Suprapubic skin (tissue), 3 donors: ENCODE measurements around the gene FLRT2.

Experiments used
- POLR2A ChIP-seq, 2 donors: fragments of 450-650 bp; IDR thresholded peaks; one replicate each; pipeline ENCODE4 v1.6.1; 2017; ENCODE audit warnings: antibody characterized with exemption in 2 of 2, mild to moderate bottlenecking in 2 of 2, moderate library complexity in 2 of 2
- TF ChIP-seq, protein P1 (sequence below), 2 donors: fragments of 200-600 bp in 1 of 2; fragments of 450-650 bp in 1 of 2; sonication (generic) in 1 of 2; IDR thresholded peaks; one replicate each; pipeline ENCODE4 v1.5.1; 2016 to 2019; ENCODE audit warnings: antibody characterized with exemption in 2 of 2, mild to moderate bottlenecking in 1 of 2, moderate library complexity in 1 of 2

DNA sequence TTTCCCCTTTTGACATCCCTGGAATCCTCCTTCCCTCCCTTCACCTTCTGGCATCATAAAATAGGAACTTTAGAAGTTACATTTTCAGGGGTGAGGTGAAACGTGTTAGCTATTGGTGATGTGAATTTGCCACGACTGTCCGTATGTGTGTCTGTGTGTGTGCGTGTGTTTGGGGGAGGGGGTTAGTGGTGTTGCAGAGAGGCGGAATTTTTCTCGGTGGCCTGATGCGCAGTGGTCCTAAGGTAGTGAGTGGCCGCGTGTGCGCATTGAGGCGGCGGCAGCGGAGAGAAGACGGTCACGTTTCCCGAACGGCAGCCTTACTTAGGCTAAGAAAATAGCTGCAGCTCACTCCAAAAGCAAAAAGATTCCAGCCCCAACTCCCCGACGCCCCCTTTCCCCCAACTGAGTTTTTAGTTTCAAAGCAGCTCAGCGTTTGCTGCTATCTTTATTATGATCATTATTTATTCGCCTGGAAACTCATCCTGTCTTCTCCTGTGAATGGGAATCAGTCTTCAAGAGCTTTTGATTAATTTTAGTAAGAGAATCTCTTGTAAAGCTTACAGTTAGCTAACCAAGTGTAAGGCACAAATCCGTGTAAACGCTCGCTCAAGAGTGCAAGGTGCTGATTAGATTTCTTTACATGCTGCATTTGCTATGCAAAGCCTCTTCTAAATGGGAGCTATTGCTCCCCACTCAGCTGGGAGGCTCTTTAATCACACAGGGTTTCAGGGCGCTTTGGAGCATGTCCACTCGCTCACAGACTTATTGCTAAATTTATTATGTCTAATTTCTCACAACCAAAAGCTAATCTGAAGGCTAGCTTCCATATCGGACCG lies 4.7 kb downstream of the FLRT2 start:
- TF ChIP-seq POLR2A (IDR thresholded peaks at IDR 0.05) = no peak
- TF ChIP-seq, protein P1, sequence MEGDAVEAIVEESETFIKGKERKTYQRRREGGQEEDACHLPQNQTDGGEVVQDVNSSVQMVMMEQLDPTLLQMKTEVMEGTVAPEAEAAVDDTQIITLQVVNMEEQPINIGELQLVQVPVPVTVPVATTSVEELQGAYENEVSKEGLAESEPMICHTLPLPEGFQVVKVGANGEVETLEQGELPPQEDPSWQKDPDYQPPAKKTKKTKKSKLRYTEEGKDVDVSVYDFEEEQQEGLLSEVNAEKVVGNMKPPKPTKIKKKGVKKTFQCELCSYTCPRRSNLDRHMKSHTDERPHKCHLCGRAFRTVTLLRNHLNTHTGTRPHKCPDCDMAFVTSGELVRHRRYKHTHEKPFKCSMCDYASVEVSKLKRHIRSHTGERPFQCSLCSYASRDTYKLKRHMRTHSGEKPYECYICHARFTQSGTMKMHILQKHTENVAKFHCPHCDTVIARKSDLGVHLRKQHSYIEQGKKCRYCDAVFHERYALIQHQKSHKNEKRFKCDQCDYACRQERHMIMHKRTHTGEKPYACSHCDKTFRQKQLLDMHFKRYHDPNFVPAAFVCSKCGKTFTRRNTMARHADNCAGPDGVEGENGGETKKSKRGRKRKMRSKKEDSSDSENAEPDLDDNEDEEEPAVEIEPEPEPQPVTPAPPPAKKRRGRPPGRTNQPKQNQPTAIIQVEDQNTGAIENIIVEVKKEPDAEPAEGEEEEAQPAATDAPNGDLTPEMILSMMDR (IDR thresholded peaks at IDR 0.05) = no peak
